ENCODE measurements around the gene MEPCE.

Gene MEPCE

GRCh38 chr7:100419660-100420226 lies 9.9 kb upstream of the MEPCE start:
- ChIA-PET CTCF (interaction anchor here (0.5 to 1.1 kb wide), 5 partner anchors 8 to 429 kb away, joined by 3 to 10 read pairs (median 4); no protein-coding TSS in a partner anchor), POLR2A (interaction anchor here (0.5 to 1.8 kb wide), 3 partner anchors 9 to 296 kb away, joined by 3 to 10 read pairs (median 4); partner anchors contain the start of genes FBXO24, LRCH4 and ZCWPW1)
- TF ChIP-seq ZNF521 (tag by site-specific recombination; IDR thresholded peaks at IDR 0.05) (no peak), ZBTB20 (tag by site-specific recombination; IDR thresholded peaks at IDR 0.05) (peak; percentile 92), KLF9 (tag by site-specific recombination; IDR thresholded peaks at IDR 0.05; ENCODE audit: low read depth) (no peak), ZNF529 (tag by site-specific recombination; IDR thresholded peaks at IDR 0.05; ENCODE audit: insufficient replicate concordance) (no peak), SP3 (tag by site-specific recombination; IDR thresholded peaks at IDR 0.05) (no peak), ZNF138 (tag by site-specific recombination; IDR thresholded peaks at IDR 0.05; ENCODE audit: borderline replicate concordance) (no peak)

GRCh38 chr7:100423315-100423714 lies 6.3 kb upstream of the MEPCE start:
- POLR2A ChIA-PET: no interaction called here
- Histone ChIP-seq H3K4me1 (ENCODE audit: control insufficient read depth, insufficient read depth, low read length) (no peaks in the 10 kb centered on the region), H3K36me3 (ENCODE audit: control insufficient read depth in 2 of 2, insufficient read depth in 1 of 2, low read length in 2 of 2) (no peaks in the 10 kb centered on the region), H3K27ac (ENCODE audit: extremely low read depth, low read depth, low read length) (no peak overlapping the region), H3K4me3 (ENCODE audit: low read depth, low read length) (no peak overlapping the region), H3K9me3 (ENCODE audit: control insufficient read depth, insufficient read depth, low read depth, low read length) (no peaks in the 10 kb centered on the region)
- CTCF ChIA-PET: interaction anchor here (0.9 to 2.3 kb wide), 2 partner anchors 16 to 27 kb away, joined by 5 to 18 read pairs; no protein-coding TSS in a partner anchor
- TF ChIP-seq ZNF645 (tag by site-specific recombination; IDR thresholded peaks at IDR 0.05): no peak

More at GRCh38 chr7:100419660-100420226, 9.9 kb upstream of the MEPCE start:
- no peaks in the 10 kb centered on the region for H3K4me1 ChIP-seq (ENCODE audit: control insufficient read depth, insufficient read depth, low read length)
- no peak overlapping the region for H3K27ac ChIP-seq (ENCODE audit: extremely low read depth, low read depth, low read length)
- no peaks in the 10 kb centered on the region for H3K9me3 ChIP-seq (ENCODE audit: control insufficient read depth, insufficient read depth, low read depth, low read length)
- no peaks in the 10 kb centered on the region for H3K36me3 ChIP-seq (ENCODE audit: control insufficient read depth in 2 of 2, insufficient read depth in 1 of 2, low read length in 2 of 2)
- no peak overlapping the region for H3K4me3 ChIP-seq (ENCODE audit: low read depth, low read length)

- Histone ChIP-seq H3K27ac (ENCODE audit: extremely low read depth, low read depth, low read length) (no peak overlapping the region), H3K4me3 (ENCODE audit: low read depth, low read length) (no peak overlapping the region), H3K9me3 (ENCODE audit: control insufficient read depth, insufficient read depth, low read depth, low read length) (no peaks in the 10 kb centered on the region), H3K36me3 (ENCODE audit: control insufficient read depth in 2 of 2, insufficient read depth in 1 of 2, low read length in 2 of 2) (no peaks in the 10 kb centered on the region), H3K4me1 (ENCODE audit: control insufficient read depth, insufficient read depth, low read length) (no peaks in the 10 kb centered on the region)
- no peak for TF ChIP-seq ZBTB11 (tag by site-specific recombination; conservative IDR thresholded peaks at IDR 0.05; ENCODE audit: low read depth)
- no peak for TF ChIP-seq YY2 (tag by site-specific recombination; IDR thresholded peaks at IDR 0.05)
- TF ChIP-seq ZNF433 (tag by site-specific recombination; IDR thresholded peaks at IDR 0.05; ENCODE audit: low read depth): no peak
- no peak for TF ChIP-seq ZNF423 (tag by site-specific recombination; IDR thresholded peaks at IDR 0.05)
- TF ChIP-seq ZNF626 (tag by site-specific recombination; IDR thresholded peaks at IDR 0.05): no peak
- TF ChIP-seq ZEB2 (tag by site-specific recombination; IDR thresholded peaks at IDR 0.05): no peak
- no peak for TF ChIP-seq ZNF580 (tag by site-specific recombination; IDR thresholded peaks at IDR 0.05)
- no peak for TF ChIP-seq ZNF501 (tag by site-specific recombination; IDR thresholded peaks at IDR 0.05)
- TF ChIP-seq ZNF555 (tag by site-specific recombination; conservative IDR thresholded peaks at IDR 0.05): no peak
- no peak for TF ChIP-seq SCRT2 (tag by site-specific recombination; IDR thresholded peaks at IDR 0.05)
- TF ChIP-seq SP7 (tag by site-specific recombination; IDR thresholded peaks at IDR 0.05): no peak
- no peak for TF ChIP-seq EGR2 (tag by site-specific recombination; IDR thresholded peaks at IDR 0.05; ENCODE audit: low read depth)
- no peak for TF ChIP-seq KLF9 (tag by site-specific recombination; IDR thresholded peaks at IDR 0.05; ENCODE audit: low read depth)
- TF ChIP-seq MEIS1 (CRISPR knock-in tag; IDR thresholded peaks at IDR 0.05; ENCODE audit: borderline replicate concordance): no peak
- no peak for TF ChIP-seq SALL2 (tag by site-specific recombination; IDR thresholded peaks at IDR 0.05; ENCODE audit: borderline replicate concordance)
- TF ChIP-seq ZNF585B (tag by site-specific recombination; IDR thresholded peaks at IDR 0.05): no peak
- no peak for TF ChIP-seq ZFP41 (tag by site-specific recombination; IDR thresholded peaks at IDR 0.05; ENCODE audit: borderline replicate concordance)
- POLR2A ChIA-PET: interaction anchor here (0.6 to 0.9 kb wide), 2 partner anchors 9 to 291 kb away, joined by 3 to 9 read pairs; no protein-coding TSS in a partner anchor
- CTCF ChIA-PET: interaction anchor here (0.6 to 1.2 kb wide), 3 partner anchors 13 to 209 kb away, joined by 3 to 9 read pairs (median 4); no protein-coding TSS in a partner anchor
These were observed 4.3 kb upstream of the MEPCE start for GRCh38 chr7:100425347-100425746.

All from HEK293 (cell line).